Measurements from ENCODE around the gene SIX2.

GRCh38 chr2:45055162-45055605, 45.9 kb upstream of the SIX2 start:
- TF ChIP-seq CTCF (IDR thresholded peaks at IDR 0.05 in 2 of 3, conservative IDR thresholded peaks at IDR 0.05 in 1 of 3; ENCODE audit: control insufficient read depth in 2 of 3, extremely low read depth in 1 of 3, insufficient read depth in 1 of 3, low read depth in 3 of 3, low read length in 3 of 3) (no peak), CHD1 (IDR thresholded peaks at IDR 0.05; ENCODE audit: low read depth, low read length) (no peak), NFYB (IDR thresholded peaks at IDR 0.05; ENCODE audit: insufficient read depth, low read depth, low read length) (no peak), BRCA1 (IDR thresholded peaks at IDR 0.05; ENCODE audit: low read depth, low read length) (no peak), EZH2 (IDR thresholded peaks at IDR 0.05; ENCODE audit: borderline replicate concordance, control insufficient read depth, low read depth, low read length) (no peak), TAF1 (IDR thresholded peaks at IDR 0.05; ENCODE audit: borderline replicate concordance, low read depth, low read length) (no peak), PAX5 (IDR thresholded peaks at IDR 0.05; ENCODE audit: borderline replicate concordance, low read depth, low read length) (no peak), RAD51 (IDR thresholded peaks at IDR 0.05) (no peak), TBL1XR1 (IDR thresholded peaks at IDR 0.05; ENCODE audit: low read depth, low read length) (no peak), POLR2A (IDR thresholded peaks at IDR 0.05; ENCODE audit: low read depth, low read length) (no peak), ZNF384 (IDR thresholded peaks at IDR 0.05; ENCODE audit: borderline replicate concordance, low read depth, low read length) (no peak), RB1 (IDR thresholded peaks at IDR 0.05; ENCODE audit: borderline replicate concordance) (no peak), NR2C1 (IDR thresholded peaks at IDR 0.05) (no peak)
- TF ChIP-seq, protein P1, sequence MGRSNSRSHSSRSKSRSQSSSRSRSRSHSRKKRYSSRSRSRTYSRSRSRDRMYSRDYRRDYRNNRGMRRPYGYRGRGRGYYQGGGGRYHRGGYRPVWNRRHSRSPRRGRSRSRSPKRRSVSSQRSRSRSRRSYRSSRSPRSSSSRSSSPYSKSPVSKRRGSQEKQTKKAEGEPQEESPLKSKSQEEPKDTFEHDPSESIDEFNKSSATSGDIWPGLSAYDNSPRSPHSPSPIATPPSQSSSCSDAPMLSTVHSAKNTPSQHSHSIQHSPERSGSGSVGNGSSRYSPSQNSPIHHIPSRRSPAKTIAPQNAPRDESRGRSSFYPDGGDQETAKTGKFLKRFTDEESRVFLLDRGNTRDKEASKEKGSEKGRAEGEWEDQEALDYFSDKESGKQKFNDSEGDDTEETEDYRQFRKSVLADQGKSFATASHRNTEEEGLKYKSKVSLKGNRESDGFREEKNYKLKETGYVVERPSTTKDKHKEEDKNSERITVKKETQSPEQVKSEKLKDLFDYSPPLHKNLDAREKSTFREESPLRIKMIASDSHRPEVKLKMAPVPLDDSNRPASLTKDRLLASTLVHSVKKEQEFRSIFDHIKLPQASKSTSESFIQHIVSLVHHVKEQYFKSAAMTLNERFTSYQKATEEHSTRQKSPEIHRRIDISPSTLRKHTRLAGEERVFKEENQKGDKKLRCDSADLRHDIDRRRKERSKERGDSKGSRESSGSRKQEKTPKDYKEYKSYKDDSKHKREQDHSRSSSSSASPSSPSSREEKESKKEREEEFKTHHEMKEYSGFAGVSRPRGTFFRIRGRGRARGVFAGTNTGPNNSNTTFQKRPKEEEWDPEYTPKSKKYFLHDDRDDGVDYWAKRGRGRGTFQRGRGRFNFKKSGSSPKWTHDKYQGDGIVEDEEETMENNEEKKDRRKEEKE (IDR thresholded peaks at IDR 0.05), result no peak
